SIG-M5 treated with dmso at 0.1 percent for 504 hours (cell line): ENCODE data around the gene NEMP2.

Source experiments
- DNase-seq: peaks from one replicate; lab custom pipeline; 2025; ENCODE audit not compliant: unreplicated experiment; lab: John Stamatoyannopoulos, UW

Gene NEMP2

GRCh38 chr2:190561094-190561493 is 26.6 kb upstream of the NEMP2 start:
- DNase-seq: no peak

GRCh38 chr2:190554357-190555006 is 20.0 kb upstream of the NEMP2 start:
- no peak for DNase-seq

- no peak for DNase-seq
Measured at GRCh38 chr2:190553254-190553653, 18.7 kb upstream of the NEMP2 start.

GRCh38 chr2:190551928-190552327 is 17.4 kb upstream of the NEMP2 start:
- DNase-seq: peak; percentile 93

GRCh38 chr2:190550137-190550536 is 15.6 kb upstream of the NEMP2 start:
- no peak for DNase-seq

GRCh38 chr2:190547886-190548285 is 13.4 kb upstream of the NEMP2 start:
- no peak for DNase-seq

- DNase-seq: no peak
Measured at GRCh38 chr2:190546734-190547133, 12.2 kb upstream of the NEMP2 start.

GRCh38 chr2:190545555-190546385 is 11.2 kb upstream of the NEMP2 start:
- DNase-seq: no peak

- no peak for DNase-seq
Measured at GRCh38 chr2:190545093-190545492, 10.6 kb upstream of the NEMP2 start.

GRCh38 chr2:190540048-190540447 is 5.5 kb upstream of the NEMP2 start:
- no peak for DNase-seq

GRCh38 chr2:190538201-190538600 is 3.7 kb upstream of the NEMP2 start:
- no peak for DNase-seq

GRCh38 chr2:190537765-190538164 is 3.2 kb upstream of the NEMP2 start:
- no peak for DNase-seq

- DNase-seq: no peak
Measured at GRCh38 chr2:190535586-190535985, 1.1 kb upstream of the NEMP2 start.

GRCh38 chr2:190535121-190535439 is 558 bp upstream of the NEMP2 start:
- no peak for DNase-seq

GRCh38 chr2:190533968-190534309 is 583 bp downstream of the NEMP2 start:
- DNase-seq: no peak

- no peak for DNase-seq
Measured at GRCh38 chr2:190533175-190533967, 1.2 kb downstream of the NEMP2 start.

- no peak for DNase-seq
Measured at GRCh38 chr2:190532581-190532980, 1.9 kb downstream of the NEMP2 start.

GRCh38 chr2:190530248-190530900 is 4.1 kb downstream of the NEMP2 start:
- DNase-seq: no peak

- peak; percentile 12 for DNase-seq
Measured at GRCh38 chr2:190529486-190530247, 4.9 kb downstream of the NEMP2 start.

GRCh38 chr2:190528521-190529001 is 6.0 kb downstream of the NEMP2 start:
- peak; percentile 82 for DNase-seq

GRCh38 chr2:190527918-190528317 is 6.6 kb downstream of the NEMP2 start:
- DNase-seq: no peak
